ENCODE data around the gene LCK.

The LCK gene

GRCh38 chr1:32250893-32251716, at the start of gene LCK:
Gene LCK (plus strand): TSS chr1:32251265. CDS start chr1:32274330, 23,065 bp downstream.
- no peak for DNase-seq (ENCODE audit: low read depth)
- no peak within 1 kb of the TSS for H3K4me3 ChIP-seq (ENCODE audit: low read depth, low read length)
- TF ChIP-seq CTCF (conservative IDR thresholded peaks at IDR 0.05; ENCODE audit: low read depth, low read length), result no peak

- H3K4me3 ChIP-seq (ENCODE audit: low read depth, low read length), result peak overlapping the region; percentile 76
- no peak for DNase-seq (ENCODE audit: low read depth)
- TF ChIP-seq CTCF (conservative IDR thresholded peaks at IDR 0.05; ENCODE audit: low read depth, low read length), result no peak
Observed at GRCh38 chr1:32204943-32205361, 46.1 kb upstream of the LCK start.

- peak within 1 kb of the TSS; percentile 76 for H3K4me3 ChIP-seq (ENCODE audit: low read depth, low read length)
- TF ChIP-seq CTCF (conservative IDR thresholded peaks at IDR 0.05; ENCODE audit: low read depth, low read length), result no peak
- peak; percentile 81 for DNase-seq (ENCODE audit: low read depth)
Observed at GRCh38 chr1:32205401-32206370, 45.4 kb upstream of the LCK start, which contains the start of gene IQCC. Gene IQCC (plus strand): TSS chr1:32205671. CDS start chr1:32205682, 11 bp downstream.

- H3K4me3 ChIP-seq (ENCODE audit: low read depth, low read length), result no peak overlapping the region
- no peak for TF ChIP-seq CTCF (conservative IDR thresholded peaks at IDR 0.05; ENCODE audit: low read depth, low read length)
- no peak for DNase-seq (ENCODE audit: low read depth)
Observed at GRCh38 chr1:32208469-32208868, 42.6 kb upstream of the LCK start.

- peak; percentile 59 for DNase-seq (ENCODE audit: low read depth)
- H3K4me3 ChIP-seq (ENCODE audit: low read depth, low read length), result no peak within 1 kb of the TSS
- no peak for TF ChIP-seq CTCF (conservative IDR thresholded peaks at IDR 0.05; ENCODE audit: low read depth, low read length)
Observed at GRCh38 chr1:32208891-32209328, 42.2 kb upstream of the LCK start, which contains the start of gene DCDC2B. Gene DCDC2B (plus strand): TSS chr1:32209089. CDS start chr1:32209094, 5 bp downstream.

GRCh38 chr1:32215629-32216480, 35.2 kb upstream of the LCK start:
- peak; percentile 80 for DNase-seq (ENCODE audit: low read depth)
- H3K4me3 ChIP-seq (ENCODE audit: low read depth, low read length), result no peak overlapping the region
- peak; percentile 91 for TF ChIP-seq CTCF (conservative IDR thresholded peaks at IDR 0.05; ENCODE audit: low read depth, low read length)

Measured in choroid plexus epithelial cell (primary cell).